GM18907 (cell line): ENCODE results near the gene MATK.

Experiments used
- ATAC-seq: cut with Tn5 transposase; IDR thresholded peaks from one replicate; pipeline ENCODE4 v1.9.1; 2021; ENCODE audit warnings: mild to moderate bottlenecking, moderate library complexity; ENCODE audit not compliant: unreplicated experiment

The MATK gene, protein sequence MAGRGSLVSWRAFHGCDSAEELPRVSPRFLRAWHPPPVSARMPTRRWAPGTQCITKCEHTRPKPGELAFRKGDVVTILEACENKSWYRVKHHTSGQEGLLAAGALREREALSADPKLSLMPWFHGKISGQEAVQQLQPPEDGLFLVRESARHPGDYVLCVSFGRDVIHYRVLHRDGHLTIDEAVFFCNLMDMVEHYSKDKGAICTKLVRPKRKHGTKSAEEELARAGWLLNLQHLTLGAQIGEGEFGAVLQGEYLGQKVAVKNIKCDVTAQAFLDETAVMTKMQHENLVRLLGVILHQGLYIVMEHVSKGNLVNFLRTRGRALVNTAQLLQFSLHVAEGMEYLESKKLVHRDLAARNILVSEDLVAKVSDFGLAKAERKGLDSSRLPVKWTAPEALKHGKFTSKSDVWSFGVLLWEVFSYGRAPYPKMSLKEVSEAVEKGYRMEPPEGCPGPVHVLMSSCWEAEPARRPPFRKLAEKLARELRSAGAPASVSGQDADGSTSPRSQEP

DNA sequence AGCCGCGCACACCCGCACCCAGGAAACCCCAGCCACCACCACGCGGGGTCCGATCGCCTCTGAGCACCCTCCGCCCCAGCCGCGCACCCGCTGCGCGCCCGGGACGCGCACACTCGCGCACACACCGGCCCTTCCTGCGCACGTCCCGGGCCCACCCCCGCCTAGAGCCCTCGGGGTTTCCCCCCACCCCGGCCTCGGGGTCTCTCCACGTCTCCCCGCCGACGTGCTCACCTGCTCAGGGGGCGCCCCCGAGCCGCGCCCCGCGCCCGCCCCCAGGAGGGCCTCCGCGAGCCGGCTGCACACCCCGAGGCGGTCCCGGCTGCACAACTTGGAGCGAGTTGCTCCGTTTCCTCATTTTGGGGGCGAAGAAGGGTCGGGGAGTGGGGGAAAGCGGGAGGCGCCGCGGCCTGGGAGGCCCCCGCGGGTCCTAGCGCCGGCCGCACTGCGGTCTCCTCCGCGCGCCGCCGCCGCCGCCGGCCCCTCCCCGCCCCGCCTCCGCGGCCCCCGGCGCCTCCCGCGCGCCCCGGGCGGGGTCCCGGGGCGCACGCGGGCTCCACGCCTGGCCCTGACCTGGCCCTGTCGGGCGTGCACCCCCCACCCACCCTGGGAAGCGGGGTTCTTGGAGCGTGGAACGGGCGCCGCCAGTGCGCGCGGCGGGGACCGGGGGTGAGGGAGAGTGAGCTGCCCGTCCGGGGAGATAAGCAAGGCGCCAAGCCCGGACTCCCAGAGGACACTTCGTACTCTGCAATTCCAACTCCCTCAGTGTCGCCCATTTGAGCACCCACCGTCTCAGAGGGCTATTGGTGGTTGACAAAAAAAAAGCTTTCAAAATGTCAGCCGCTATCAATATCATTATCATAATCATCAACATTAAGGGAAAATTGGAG, at the start of gene MATK:
Gene MATK, minus strand, starts transcription at position 444 of the 887 bp plus-strand sequence. CDS start 1,246 bp downstream, outside the sequence.
- ATAC-seq = no peak

DNA sequence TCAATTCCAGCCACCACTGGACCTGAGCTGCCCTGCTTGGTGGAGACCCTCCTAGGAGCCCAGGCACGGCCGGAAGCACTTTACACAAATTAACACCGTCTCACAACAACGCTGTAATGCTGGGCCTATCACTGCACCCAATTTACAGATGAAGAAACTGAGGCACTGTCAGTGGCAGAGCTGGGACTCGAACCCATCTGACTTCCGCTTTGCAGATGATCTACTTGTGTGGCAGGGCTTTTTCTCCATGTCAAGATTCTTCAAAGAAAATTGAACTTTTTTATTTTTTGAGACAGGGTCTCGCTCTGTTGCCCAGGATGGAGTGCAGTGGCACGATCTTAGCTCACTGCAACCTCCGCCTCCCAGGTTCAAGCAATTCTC, 48.9 kb upstream of the MATK start:
- no peak for ATAC-seq

DNA sequence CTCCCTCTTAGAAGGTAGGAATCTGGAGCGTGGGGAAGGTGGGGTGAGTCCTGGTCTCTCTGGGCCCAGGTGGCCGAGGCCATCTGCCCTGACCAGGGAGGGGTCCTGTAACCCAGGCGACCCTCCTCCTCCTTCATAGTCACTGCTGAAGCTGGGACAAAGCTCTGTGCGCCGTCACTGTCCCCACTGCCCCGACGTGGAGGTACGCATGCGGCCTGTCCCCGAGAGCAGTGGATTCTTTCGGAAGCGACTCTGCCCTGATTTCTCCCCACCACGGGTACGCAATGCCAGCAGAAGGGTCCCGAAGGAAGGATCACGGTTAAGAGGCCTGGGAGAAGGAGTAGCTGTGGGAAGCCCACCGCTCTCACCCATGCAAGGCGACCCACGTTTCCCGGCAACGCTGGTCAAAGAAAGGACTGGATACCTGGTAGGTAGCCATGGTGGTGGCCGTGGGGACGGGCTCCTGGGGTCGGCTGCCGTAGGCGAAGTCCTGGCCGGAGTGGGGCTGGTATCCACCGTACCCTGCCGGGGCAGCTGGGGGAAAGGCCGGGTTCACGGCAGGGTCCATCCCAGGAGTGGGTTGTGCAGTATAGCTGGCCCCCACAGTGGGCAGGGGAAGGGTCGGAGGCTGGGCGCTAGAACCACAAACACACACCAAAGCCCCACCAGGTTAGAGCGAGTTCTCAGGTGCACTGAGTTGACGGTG, 48.3 kb upstream of the MATK start:
- ATAC-seq = no peak

DNA sequence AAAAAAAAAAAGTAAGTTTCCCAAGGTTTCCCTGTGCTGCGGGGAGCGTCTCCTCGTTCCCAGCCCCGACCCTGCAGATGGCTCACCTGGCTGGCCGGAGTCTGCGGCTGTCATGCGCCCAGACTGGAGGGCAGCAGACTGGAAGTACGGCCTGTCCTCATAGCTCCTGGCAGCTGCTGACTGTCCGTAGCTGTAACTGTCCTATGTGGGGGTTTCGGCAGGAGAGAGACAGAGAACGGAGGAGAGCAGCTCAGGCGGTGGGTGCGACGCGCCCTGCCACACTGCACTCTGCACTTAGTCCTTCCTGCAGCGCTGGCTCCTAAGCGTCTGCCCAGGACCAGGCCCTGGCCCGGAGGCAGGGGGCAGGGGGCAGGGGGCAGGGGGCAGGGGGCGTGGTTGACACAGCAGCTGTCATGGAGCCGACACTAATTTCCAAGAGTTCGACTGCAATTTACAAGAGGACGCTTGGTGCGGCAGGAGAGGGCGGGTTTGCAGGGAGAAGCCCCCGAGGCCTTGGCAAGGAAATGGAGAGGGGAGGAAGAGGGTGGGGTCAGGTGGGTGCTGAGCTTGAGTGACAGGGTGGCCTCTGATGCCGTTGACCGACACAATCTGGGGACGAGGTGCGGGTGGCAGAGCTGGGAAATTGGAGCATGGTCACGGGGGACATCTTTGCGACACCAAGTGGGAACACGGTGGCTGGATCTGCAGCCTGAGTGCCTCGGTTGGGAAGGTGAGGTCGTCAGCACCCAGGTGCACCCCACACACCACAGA, 47.6 kb upstream of the MATK start:
- ATAC-seq = no peak

DNA sequence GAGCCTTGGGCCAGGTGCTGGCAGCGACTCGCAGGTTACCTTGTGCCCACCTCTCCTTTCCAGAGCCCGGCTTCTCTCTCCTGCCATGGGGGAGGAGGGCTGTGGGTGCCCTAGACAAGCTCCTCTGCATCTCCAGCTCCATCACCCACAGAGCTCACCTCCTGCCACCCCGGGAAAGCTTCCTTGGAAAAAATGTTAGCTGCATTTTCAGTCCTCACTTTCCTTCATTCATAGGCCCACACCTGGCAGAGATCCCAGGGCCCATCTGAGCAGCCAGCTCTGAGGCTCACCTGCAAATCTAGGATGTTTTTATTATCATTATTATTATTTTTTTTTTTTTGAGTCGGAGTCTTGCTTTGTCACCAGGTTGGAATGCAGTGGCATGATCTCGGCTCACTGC, 45.8 kb upstream of the MATK start:
- ATAC-seq = no peak

DNA sequence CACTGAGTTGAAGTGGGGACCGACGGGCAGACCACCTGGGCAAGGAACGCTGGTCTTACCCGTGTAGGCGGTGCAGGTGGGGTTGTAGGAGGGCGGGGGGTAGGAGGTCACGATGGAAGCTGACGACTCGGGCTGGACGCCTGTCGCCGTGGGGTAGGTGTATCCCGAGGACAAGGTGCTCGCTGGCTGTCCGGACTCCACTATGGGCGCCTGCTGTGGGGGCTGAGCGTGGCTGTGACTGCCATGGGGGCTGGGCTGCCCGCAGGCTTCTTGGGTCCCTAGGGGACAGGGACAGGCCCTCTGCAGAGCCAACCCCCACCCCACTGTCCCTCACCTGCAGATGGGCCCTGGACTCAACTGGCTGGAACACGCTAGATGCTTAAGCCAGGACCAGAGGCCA, 45.4 kb upstream of the MATK start:
- ATAC-seq = no peak

DNA sequence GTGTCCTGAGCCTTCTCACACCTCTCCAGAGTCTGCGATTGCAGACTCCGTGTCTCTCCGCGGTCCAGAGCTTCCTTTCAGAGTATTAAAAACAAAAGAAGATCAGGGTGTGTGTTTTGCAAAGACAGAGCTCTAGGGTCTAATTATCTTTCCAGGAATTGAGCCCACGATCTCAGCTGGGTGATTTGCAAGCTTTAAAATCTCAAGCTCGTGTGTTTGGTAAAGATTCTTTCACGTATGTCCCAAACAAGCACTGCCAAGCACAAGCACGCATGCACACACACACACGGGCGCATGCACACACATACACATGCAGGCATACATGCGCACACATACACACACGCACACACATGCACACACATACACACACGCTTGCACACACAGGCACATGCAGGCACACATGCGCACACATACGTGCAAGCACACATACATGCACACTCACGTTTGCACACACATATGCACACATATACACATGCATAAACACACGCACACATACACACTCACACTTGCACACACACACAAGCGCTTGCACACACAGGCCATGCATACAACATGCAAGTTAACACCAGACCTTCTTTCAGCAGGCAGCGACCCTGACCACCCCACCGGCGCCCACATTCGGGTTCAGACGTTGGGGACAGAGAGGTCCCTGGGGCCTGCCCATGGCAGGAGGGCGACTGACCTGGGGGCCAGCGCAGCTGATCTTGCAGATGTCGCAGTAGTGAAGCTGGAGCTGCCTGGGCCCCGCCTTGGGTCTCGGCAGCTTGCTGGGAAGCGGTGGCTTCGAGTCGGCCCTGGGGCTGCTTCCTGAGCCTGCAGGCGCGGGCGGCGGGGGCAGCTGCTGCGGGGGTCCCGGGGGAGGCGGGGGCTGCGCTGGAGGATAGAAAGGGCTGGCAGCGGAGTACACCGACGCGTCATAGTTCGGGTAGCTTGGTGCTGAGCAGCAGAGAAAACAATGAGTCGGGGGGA, 44.7 kb upstream of the MATK start:
- no peak for ATAC-seq

DNA sequence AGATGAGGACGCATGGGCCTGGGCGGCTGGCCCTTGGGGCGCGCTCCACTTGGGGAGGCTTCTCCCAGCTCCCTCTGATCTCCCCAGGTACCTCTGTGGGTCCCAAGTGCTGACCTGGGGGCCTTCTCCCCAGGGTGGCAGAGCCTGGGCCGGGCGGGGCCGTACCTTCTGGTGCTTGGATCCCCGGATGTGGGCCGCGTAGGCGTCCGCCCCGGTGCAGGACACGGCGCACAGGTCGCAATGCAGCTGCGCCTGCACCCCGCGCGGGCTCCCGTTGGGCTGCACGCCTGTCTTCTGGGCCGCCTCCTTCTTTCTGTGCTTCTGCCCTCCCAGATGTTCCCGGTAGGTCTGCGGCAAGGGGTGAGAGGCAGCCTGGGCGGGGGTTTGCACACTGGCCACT, 41.1 kb upstream of the MATK start:
- ATAC-seq = no peak

DNA sequence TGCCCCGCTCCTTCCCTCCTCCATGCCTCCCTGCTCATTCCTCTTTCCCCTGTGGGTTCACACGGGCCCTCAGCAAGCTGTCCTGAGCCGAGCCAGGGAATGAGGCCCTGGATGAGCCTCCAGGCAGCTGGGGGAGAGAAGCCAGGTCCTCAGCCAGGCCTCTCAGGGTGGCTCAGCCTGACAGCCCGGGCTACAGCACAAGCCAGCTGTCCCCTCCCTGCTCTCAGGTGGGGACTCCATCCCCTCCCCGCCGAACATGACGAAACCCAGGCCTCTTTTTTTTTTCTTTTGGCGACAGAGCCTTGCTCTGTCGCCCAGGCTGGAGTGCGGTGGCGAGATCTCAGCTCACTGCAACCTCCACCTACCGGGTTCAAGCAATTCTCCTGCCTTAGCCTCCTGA, 40.0 kb upstream of the MATK start:
- no peak for ATAC-seq

DNA sequence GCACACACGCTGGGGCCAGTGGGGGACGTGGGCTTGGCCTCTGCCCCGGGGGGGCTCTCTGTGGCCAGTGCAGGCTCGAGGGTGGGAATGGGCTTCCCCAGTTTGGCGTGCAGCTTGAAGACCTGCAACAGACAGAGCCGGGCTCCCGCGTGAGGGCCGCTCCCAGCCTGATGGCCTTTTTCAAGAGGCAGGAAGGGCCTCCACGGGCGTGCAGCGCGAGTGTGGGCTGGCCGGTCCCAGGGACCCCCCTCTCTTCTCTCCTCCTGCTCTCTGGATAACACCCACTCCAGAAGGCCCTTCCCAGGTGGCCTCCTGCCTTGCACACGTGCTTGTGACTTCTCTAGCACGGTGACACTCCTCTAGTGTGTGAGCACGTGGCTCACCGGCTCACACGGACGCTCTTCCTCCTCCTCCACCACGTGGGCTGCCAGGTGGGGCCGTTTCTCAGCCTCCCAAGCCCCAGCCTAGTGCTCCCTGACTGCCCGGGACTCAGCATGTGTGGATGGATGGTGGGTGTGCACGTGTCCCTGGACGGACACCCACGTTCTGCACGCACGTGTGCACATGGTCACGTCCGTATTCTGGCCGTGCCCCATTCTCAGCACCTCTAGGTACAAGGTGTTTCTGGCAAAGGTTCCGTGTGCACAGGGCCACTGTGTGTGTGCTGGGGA, 39.2 kb upstream of the MATK start:
- ATAC-seq = no peak

DNA sequence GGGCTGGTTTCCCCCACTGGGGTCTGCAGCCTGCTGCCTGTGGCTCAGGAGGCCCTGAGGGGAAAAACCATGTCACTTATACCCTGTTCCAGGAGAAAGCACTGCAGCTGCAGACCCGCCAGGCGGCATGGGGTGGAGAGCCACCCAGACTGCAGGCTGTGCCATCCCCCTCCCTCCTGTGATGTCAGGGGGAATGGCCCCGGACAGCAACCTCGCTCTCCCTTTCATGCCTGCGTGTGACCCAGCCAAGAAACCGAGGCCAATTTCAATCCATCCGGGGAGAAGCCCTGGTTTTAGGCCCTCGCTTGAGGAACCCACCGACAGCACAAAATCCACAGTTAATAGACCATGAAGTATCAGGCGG, 37.2 kb upstream of the MATK start:
- ATAC-seq = no peak

DNA sequence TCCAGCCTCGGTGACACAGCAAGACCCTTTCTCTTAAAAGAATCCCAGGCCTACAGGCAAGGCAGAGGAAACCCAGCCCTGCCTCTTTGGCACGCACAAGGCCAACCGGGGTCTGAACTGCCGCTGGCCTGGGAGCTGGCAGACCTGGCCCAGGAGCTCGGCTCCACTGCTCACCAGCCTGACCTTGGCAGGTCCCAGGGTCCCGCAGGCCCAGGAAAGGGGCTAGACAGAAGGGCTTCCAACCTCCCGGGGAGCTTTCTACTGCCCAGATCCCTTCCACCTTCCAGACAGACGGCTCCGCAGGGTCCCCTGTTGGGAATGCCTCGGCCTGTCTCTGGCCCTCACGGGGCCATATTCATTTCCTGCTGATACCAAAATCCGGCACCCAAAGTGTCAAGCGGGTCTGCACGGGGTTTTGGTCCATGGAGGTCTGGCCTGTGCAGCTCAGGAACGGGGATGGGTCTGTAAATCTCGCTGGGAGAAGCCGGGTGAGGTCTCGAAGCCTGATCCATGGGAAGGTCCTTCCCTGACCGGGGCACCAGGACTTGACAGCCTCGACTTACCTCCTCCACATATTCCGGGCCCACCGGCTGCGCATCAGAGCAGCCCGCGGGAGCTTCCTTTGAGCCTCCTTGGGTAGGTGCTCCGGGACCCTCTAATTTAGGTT, 36.6 kb upstream of the MATK start:
- ATAC-seq = no peak

DNA sequence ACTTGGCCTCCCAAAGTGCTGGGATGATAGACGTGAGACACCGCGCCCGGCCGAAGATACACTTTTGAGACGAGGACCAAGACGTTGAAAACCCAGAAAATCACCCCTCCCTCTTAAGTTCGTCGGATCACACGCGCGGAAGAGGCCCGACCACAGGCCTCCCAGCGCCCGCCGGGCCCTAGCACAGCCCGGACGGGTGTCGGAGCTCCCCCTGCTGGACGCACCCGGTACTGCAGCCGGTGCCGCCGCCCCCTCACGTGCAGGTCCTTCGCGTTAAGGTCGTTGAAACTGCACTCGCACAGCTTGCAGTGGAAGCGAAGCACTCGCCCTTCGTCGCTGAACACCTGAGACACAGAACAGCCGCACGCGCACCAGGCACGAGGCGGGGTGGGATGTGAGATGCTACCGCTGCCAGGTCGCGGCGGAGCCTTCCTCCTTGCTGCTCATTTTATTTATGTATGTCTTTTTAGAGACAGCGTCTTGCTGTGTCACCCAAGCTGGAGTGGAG, 35.7 kb upstream of the MATK start:
- ATAC-seq = no peak

DNA sequence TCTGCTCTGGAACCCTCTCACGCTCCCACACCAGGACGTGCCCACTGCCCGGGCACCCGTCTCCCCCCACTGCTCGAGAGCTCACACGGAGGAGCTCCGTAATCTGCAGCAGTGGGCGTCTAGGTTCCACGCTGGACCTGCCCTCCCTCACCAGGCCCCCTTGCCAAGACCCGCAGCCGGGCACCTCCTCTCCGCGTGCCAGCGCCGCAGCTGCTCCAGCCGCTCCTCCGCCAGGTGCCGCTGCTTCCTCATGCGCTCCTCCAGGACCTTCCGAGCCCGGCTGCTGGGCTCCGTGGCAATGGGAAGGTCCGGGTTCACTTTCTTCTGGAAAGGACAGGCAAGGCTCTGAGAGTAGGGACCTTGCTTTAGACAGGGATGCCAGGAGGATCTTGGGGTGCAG, 35.0 kb upstream of the MATK start:
- no peak for ATAC-seq

DNA sequence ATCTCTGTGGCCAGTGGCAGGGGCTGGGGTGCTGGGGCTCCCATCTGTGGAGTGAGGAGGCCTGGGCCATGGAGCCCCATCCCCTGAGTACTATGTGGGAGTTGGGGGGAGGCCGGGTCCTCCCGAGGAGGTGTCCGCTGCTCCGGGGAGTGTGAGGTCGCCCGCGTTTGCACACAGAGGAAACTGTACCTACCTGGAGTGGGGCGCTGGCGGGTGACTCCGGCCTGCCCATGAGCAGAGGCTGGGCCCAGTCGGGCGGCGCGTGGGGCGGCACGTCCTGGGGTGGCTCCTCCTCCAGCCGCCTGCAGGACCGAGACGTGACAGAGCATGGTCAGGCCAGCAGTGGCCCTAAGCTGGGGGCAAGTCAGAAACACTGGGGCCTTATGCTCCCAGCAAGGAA, 33.8 kb upstream of the MATK start:
- ATAC-seq = no peak

DNA sequence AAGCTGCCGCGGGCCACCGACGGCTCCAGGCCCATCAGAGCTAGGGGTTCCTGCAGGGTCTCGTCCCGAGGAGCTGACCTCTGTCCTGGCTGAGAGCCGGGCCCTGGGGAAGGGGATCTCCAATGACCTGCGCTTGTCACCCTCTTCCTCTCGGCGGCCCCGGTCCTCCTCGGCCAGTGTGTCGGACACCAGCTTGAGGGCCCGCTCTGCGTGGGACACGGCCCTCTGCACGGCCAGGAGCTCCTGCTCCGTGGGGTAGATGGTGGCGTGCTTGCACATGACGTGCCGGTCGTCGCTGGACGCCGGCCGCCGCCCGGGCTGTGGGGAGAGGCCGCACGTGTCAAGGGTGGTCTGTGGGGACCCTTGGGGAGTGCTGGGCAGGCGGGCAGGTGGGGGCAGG, 32.7 kb upstream of the MATK start:
- no peak for ATAC-seq

DNA sequence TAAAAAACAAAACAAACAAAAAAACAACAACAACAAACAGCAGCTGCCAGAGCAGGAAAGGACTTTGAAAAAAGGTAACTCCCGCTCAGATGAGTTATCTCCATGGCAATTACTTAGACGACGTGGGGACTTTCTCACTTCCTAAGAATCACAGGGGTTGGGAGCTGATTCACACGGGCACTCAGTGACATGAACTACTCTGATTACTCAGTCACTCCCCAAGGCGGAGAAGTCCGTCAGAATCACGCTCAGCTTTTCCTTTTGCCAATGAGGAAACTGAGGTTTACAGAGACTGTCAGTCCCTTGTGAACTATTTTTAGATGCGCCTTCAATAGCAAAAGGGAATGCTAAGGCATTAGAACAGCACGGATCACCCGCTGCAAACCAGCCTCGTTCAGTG, 32.3 kb upstream of the MATK start:
- ATAC-seq = no peak

DNA sequence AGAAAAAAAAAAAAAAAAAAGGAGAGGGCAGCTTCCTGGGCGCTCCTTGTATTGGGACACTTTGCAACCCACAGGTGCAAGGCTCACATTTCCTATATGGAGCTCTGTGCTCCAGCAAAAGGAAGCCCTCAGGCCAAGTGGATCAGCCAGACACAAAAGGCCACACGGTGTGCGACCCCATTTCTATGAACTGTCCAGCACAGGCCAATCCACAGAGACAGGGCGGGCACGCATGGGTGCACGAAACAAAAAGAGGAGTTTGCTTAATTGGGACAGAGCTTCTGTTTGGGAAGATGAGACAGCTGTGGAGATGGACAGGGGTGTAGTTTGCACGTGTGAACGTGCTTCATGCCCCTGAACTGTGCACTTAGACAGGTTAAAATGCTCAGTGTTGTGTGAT, 31.6 kb upstream of the MATK start:
- ATAC-seq = no peak
